CD4-positive, alpha-beta T cell treated with Interleukin-4 for 4 hours (primary cell): ENCODE data around the gene PPP2R3A.

Source experiments
- DNase-seq: peaks from one replicate; pipeline ENCODE4 v3.0.0-alpha.2; 2020

PPP2R3A gene

DNA sequence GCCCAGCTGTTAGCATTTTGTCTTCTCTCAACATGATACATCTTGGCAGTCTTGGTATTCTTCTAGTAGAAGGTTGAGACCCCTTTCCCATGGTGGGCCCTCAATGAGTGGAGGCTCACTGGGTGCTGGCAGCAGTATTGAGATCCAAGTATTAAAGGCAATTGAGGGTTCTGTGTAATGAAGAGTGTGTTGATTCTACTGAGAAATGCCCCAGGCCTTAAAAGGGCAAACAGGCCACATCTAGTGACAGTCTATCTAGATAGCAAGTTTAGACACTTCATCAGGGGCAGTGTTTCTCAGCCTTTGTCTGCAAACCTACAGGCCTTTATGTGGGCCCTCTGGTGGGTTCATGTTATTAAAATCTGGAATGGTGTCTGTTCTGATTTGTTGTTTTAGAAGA, 9.5 kb downstream of the PPP2R3A start:
- no peak for DNase-seq

DNA sequence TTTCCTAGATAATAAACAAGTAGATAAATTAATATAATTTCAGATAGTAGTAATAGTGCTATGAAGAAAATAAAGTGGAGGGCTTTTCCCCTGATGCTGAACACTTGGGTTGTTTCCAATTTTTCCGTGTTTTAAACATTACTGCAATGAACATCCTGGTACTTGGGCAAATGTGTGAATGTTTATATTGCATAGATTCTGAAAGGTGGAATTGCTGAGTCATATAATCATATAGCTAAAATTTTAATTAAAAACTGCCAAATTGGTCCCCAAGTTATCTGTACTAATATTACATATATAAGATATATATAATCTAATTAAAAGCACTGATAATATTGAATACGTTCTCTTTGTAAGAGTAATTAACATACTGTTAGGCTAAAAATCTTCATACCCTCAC, 10.0 kb downstream of the PPP2R3A start:
- no peak for DNase-seq

DNA sequence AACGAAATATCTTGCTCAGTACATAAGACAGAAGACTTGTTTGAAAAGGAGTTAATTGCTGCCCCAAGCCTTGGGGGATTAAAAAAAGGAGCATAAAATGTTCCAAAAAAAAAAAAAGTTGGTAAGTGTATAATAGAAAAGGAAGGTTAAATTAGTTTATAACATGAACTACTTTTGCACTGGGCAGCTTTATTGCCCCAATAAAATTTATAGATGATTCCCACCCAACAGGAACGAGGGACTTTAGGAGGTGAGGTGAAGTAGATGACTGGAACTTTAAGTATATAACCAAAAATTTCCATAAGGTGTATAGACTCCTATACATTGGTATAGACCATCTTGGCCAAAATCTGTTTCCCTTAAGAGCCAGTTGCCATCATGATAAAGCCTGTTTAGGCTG, 14.8 kb downstream of the PPP2R3A start:
- DNase-seq = no peak

DNA sequence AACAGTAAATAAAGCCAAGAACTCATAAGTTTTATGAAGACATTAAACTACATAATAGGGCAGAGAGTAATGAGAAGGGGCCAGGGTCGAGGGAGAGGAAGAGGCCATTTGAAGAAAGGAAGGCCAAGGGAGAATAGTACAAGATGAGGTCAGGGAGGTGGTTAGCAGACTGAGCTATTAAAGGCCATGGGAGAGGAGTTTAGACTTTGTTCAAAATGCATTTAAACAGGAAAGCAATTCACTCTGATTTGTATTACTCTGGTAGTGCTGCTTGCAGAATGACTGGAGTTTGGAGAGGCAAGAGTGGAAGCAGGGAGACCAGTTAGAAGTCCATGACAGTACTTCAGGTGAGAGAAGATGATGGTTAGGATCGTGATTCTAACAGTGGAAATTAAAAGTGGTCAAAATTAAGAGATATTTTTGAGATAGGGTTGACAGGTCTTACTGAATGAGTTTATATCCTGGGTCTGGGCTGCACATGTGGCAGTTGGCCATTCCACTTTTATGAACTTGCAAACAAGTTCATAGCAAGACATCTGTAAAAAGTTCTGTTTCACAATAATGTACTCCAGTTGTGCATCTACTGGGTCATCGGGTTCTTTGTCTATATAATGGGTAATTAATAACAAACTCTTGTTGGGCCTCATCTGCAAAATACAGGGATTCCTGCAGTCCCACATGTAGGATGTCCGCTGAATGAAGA, 16.3 kb downstream of the PPP2R3A start:
- no peak for DNase-seq

DNA sequence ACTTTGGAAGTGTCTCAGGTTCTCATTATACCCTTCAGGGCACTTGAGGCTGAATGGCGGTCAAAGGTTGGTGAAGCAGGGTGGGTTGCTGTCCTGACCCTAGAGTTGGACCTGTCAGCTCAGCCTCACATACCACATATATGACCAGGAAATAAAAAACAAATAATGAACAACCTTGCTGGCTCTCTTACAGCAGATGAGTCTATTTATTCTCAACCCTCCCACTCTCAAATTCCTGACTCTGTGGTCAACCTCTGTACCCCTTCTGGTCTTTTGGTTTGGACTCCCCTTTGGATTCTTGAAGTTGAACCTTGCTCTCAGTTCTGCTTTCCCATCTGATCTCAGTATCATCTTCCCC, 16.9 kb downstream of the PPP2R3A start:
- no peak for DNase-seq

DNA sequence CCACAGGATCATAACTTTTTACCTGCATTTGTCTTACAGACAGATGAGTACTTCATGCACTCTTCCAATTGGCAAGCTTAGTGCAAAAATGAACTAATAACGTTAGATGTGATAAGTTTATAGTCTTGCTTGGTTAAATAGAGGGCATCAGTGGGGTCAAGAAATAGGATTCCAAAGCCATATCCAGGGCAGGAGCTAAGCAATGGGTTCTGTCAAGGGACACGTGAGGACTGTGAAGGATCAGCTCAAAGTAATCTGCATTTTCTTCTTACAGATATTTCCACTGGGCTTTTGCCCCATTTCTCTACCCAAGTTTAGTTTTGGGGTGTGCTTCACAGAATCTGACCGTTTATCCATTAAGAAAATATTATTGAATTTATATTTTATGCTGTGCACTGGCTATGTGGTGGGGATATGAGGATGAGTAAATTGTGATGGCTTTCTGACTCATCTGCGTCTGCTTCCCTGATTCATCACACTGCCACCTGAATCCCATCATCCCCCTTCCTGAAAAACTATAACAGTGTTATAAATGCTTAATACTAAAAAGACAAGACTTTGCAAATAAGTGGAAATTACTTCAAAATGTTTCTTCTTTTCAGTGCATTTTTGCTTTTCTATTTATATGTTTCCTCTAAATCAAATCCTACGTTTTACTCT, 17.5 kb downstream of the PPP2R3A start:
- no peak for DNase-seq

DNA sequence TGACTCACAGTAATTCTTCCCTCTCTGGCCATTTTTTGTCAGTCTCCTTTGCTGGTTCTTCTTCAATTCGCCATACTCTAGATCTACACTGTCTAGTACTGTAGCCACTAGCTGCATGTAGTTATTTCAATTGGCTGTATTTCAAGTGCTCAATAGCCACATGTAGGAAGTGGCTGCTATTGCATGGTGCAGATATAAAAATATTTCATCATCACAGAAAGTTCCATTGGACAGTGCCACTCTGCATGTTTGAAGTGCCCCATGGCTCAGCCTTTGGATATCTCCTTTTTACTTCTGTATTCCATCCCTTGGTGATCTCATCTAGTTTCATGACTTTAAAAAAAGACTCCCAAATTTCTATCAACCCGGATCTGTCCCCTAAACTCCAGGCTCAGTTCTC, 22.1 kb downstream of the PPP2R3A start:
- DNase-seq = no peak

DNA sequence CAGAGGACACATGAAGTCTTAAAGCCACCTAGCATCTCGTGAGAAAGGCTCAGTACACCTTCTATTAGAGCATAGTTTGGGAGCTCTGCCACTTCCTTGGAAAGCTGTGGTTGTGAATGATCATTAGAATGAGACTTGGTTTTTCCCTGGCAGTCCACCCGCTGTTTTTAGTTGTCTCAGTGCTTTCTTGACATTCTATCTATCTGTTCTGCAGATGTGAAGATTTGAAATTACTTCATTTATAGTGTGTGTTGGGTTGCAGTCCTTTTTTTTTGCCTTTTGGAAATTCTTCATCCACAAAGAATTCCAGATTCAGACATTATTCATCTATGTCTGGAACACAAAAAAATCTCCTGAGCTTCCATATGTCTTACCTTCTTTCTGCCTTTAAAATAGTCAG, 23.7 kb downstream of the PPP2R3A start:
- no peak for DNase-seq

DNA sequence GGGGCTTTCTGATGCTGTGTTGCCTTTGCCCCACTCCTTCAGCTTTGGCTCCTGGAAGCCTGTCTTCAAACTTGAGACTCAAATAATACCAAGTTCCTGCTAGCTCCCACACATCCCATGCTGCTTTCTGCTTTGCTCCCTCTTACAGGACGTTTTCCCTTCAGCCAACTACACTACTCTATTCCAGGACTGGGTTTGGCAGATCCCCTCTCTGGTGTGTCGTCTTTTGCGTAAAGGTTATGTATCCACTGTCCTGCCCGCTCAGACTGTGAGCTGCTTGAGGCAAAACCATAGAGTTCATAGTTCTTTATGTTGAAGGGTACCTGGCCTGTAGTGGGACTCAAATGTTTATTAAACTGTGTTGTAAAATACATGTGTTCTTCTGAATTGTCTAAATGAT, 25.4 kb downstream of the PPP2R3A start:
- DNase-seq = no peak

DNA sequence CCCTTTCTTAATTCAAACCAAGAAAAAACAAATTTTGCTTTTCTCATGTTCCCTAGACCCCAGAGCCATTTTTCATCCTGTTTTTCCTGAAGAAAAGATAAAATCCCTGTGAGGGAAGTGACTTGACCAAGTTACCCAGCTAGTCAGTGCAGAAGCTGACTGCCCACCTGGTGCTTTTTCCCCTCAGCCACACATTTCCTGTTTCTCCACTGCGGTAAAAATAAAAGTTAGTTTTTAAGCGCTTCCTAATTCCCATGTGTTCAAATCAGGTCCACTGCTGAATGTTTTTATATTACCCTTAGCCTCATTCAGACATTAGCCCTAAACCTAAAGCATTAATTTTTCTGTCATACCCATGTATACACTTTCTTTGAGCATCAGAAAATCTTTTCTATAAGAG, 26.1 kb downstream of the PPP2R3A start:
- DNase-seq = no peak

DNA sequence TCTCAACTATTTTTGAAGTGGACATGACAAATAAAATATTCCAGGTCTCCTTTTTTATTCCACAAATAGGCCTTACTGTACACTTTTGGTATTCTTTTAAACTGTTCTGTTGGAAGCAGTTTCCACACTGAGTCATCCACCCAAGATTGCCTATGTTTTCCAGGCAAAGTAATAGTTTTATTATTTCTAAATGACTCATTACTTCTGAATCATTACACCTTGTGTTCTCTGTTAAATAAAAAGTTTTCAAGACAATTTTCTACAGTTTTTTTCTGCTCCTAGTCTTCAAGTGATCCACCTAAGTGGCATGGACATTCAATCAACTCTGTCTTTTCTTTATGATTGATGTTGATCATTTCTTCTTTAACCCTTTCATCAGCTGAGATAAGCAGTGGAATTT, 26.5 kb downstream of the PPP2R3A start:
- DNase-seq = no peak

DNA sequence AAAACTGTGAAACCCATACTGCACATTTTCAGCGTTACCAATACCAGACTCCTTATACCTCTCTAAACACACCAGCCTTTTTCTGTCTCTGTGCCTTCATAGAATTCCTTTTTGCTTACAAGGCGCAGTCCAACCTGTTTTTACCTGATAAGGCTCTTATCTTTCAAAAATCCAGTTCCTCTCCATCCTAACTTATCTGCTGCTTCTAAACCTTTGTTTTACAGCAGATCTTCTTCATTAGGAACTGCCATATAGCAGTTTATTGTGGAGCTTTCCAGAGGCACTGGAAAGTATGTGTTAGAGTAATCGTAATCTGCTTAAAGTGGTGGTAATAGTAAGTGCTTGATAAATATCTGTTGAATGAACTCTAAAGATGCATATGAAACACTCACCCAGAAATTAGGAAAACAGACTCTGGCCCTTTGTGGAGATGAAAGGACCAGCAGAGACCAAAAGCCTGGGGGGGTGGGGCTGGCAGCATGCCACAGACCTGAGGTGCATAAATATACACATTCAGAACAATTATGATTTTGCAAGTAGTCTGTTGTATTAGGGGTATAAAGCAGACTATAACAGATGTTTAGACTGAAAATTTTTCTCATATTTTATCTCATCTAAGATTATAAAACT, 29.3 kb downstream of the PPP2R3A start:
- no peak for DNase-seq

DNA sequence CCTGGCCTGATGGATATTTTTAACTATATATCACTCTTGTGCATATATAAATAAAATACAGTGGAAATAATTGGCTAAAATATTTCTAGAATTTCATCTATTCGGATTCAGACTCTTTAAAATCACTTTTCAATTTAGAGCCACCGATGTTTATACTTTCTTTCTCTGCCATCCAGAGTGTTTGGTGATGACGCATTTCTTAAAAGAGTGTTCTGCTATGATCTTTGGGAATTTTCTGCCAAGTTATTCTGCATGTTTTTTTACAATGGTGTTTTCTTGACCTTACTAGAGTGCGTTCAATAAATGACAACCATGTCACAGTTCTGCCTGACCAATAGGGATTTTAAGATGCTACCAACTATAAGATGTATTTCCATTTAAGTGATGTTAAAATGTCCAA, 30.2 kb downstream of the PPP2R3A start:
- no peak for DNase-seq

DNA sequence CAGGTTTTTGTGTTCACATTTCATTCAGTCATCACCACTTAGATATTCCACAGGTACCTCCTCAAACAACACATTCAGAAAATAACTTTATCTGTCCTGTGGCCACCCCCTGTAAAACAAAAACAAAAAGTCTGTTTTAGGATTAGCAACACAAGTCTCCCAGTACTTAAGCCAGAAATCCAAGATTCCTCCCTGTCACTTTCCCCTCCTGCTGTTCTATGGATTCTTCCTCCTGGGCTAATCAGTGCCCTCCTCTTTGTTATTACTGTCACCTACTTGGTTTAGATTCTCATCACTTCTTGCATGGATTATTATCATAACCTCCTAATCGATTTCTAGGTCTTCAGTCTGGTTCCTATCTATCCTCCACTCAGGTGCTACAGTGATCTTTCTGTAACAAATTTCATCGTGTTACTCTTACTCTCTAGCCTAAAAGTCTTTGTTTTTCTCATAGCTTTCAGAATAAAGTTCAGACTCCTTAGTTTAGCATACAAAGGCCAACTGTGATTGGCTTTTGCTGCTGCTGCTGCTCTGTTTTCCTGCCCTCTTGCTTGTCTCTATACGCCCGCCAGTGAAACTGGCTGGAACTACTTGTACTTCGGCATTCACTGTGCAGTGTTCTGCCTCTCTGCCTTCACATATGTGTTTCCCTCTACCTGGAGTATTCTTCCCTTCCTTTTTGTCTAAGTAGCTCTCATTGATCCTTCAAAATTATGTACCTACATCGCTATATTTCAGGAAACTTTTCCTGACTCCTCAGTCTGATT, 32.2 kb downstream of the PPP2R3A start:
- no peak for DNase-seq

DNA sequence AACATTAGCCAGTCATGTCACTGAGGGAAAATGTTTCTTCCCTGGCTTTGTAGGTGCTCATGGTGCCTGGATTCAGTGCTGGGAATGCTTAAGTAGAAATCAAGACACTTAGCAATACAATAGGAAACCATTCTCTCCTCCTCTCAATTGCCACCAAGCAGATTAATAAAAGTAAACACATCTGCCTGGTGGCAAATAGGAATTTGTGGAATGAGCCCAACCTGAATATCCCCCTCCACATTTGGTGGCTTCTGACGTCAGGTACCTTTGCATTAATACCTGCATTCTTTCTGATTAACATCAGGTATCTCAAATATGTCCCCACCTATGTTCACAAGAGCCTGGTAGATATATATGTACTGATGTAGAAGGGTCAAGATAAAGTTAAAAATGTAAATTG, 42.7 kb downstream of the PPP2R3A start:
- no peak for DNase-seq

DNA sequence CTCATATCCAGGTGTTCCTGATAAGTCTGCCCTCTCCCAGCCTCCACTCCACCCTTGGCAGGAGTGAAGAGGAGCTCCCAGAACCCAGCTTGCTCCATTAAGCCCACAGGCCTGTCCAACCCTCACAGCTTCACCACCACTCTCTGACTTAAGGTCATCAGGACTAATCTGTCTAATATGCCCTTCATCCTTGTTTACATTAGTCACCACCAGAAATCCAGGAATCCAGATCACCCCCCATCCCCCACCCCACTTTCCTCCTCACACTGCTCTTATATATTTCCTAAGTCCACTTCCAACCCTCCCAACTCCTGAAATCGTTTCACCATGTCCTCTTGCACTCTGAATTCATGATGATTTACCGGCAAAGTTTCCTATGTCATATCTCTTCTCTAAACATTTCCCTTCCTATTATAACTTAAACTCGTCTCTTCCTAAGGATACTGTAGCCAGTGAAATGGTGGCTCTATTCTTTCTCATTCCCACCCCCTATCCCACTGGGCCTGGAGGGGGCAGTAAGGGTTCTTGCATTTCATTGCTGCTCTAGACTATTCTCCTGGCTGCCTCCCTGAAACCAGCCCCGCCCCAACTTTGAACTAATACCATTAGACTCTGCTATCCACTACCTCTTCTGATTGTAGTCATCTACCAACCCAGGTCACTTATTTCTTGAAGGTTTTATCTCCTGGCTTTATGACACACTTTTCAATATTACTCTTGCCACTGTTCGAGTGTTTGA, 43.4 kb downstream of the PPP2R3A start:
- no peak for DNase-seq

DNA sequence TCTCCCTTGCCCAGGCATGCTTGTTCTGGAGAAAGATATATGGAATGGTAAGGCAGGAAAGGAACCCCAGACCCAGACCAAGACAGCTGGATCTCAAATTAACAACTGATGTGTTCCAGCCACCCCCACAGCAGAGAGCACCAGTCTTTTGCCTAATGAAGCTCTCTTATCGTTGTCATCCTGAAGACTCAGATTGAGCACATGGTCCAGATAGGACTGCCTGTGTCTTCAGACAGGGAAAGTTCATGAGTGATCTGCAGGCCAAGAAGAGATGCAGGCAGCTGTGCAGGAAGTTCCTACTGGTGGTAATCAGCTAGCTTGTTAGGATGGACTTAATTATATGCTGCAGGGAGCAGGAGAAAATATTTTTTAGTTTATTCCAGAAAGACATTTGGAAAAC, 53.3 kb downstream of the PPP2R3A start:
- DNase-seq = no peak

DNA sequence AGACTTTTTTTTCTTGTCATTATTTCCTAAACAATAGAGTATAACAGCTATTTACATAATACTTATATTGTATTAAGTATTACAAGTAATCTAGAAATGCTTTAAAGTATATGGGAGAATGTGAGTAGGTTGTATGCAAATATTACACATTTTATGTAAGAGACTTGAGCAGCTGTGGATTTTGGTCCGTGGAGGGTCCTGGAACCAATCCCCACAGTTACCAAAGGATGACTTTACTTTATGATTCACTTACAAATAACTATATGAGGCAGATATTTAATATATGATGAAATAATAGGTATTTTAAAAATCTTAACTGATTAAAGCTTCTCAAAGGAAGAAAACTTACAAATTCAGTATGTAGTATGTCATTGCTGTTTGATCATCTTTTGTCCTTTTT, 56.3 kb downstream of the PPP2R3A start:
- DNase-seq = no peak

DNA sequence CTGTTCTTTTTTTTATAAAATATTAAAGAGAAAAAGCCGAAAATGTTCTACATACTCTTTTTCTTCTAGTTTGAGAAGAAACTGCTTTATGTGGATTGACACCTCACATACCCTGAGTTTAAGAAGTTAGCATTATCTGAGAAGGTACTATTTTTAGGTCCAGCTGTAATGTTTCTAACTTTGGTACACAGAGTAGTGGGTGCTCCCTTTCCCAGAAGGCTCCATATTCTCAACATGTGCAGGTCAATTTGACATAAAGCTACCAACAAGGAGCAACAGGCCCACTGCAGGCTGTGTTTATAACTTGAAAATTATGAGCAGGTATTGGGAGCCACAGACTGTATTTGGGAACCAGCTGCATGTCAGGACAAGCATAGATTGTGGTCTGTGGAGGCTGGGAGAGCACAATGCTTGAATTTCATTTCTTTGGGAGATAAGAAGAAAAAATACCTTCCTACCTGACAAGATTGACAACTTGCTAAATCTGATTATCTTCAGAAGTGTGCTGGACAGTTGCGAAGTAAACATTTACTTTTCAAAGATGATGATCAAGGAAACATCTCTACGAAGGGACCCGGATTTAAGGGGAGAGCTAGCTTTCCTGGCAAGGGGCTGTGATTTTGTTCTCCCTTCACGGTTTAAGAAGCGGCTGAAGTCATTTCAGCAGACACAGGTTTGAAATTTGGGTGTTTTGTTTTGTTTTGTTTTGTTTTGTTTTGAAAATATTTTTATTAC, 57.2 kb downstream of the PPP2R3A start:
- DNase-seq = no peak

DNA sequence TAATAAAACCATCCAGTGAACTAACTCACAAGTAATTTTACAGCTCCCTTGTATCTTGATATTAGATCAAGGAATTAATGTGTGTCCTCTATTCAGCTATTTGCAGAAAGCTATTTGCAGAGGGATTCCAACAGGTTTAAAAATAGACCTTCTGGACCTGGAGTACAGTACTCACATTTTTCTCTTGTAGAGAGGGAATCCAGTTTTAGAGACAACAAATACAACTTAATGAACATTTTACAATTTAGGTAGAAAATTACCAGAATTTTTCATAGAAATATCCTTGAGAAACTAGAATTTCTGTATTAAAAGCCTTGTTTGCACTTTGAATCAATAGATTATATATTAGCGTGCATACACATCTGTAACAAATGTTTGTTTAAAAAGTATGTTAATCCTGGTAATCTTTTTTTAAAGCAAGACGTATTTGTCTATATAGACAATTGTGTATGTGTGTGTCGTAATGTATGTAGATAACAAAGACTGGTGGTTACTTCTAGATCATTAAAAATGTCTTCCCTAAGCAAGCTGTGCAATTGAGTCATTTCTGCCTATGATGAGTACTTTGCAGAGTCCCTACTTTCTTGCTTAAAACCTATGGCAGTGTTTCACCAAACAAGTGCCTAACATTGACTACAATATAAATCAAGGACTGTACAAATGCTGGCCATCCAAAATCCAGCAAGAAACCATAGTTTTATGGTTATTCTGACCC, 57.9 kb downstream of the PPP2R3A start:
- no peak for DNase-seq

DNA sequence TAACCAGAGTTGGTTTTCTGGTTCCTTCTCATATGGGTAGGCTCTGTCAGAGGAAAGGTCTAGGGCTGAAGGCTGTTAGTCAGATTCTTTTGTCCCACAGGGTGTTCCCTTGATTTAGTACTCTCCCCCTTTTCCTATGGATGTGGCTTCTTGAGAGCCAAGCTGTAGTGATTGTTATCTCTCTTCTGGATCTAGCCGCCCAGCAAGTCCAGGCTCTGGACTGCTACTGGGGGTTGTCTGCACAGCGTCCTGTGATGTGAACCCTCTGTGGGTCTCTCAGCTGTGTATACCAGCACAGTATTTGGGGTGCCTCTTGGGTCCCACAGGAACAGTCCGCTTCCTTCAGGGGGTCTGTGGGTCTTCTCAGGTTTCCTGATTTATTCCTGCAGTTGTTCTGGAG, 70.8 kb downstream of the PPP2R3A start:
- no peak for DNase-seq

DNA sequence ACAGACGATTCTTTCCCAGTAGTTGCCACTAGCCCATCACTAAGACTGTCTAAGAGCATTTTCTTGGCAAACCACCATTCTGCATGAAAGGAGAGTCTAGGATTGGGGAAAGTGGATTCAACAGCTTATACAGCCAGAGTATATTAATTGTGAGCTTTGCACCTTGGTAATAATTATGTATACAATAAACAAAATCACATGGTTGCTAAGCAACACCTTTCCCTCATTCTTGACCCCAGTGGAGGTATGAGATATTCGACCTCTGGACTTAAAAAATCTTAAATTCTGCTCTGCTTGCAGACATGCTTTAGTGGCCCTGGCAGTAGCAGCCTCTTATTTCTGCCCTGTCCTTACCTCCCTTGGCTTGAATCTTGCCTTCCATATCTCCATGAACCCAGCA, 73.1 kb downstream of the PPP2R3A start:
- DNase-seq = no peak
